GM18858 (cell line): Measurements from ENCODE around the gene SCGB1D4.

Experiments used
- ATAC-seq: cut with Tn5 transposase; IDR thresholded peaks from one replicate; pipeline ENCODE4 v1.9.1; 2021; ENCODE audit not compliant: unreplicated experiment

The SCGB1D4 gene

DNA sequence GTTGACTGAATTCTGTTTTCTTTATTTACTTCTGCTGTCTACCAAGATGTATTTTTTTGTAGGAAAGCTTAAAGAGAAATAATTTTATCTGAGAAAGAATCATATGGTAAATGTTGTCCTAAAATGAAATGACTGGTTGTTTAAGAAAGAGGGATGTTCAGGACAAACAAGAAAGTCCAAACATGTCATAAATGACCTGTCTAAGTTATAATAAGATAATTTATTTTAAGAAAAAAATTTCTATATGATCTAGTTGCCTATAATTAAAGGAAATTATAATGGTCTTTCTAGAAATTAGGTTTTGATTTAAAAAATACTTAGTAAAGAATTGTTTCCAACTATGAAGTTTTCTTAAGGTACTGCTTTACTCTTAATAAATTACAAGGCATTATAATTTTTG, 18.4 kb downstream of the SCGB1D4 start:
- ATAC-seq = no peak

GRCh38 chr11:62273789-62274275, 25.0 kb downstream of the SCGB1D4 start:
- ATAC-seq = no peak

DNA sequence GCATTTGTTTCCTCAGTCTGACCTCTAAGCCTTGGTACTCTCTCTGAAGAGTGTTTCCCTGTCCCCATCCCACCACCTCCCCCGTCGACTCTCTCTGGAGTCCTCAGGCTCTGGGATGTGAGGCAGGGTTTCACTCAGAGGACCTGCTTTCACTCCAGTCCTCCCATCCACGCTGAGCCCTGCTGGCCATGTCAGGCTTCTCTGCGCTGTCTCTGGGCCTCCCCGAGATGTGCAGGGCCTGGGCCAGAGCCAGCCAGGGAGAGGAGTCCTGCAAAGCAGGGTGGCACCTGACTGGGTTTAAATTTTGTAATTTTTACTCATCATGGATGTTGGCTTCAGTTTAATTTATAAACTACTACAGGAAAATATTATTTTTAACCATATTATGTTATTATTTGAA, 25.6 kb downstream of the SCGB1D4 start:
- no peak for ATAC-seq

GRCh38 chr11:62269654-62270278, 29.1 kb downstream of the SCGB1D4 start, which contains the start of gene SCGB2A2:
TSS of gene SCGB2A2 (plus strand) at chr11:62270158. CDS start at chr11:62270217, 59 bp downstream.
- no peak for ATAC-seq

GRCh38 chr11:62267576-62267975, 31.3 kb downstream of the SCGB1D4 start:
- ATAC-seq = no peak

DNA sequence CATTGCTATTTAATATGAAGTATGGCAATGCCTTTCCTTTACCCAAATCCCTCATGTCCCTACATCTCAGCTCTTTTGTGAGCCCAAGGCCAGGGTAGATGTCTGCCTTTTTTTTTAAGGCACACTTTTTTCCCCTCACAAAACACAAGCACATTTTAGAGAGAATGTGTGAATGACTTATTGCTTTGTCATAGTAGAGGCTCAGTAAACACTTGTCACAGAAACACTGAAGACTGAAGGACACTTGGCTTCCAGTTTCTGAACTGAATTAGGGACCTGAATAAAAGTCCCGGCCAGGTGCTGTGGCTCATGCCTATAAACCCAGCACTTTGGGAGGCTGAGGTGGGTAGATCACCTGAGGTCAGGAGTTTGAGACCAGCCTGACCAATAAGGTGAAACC, 31.8 kb downstream of the SCGB1D4 start:
- ATAC-seq = no peak

DNA sequence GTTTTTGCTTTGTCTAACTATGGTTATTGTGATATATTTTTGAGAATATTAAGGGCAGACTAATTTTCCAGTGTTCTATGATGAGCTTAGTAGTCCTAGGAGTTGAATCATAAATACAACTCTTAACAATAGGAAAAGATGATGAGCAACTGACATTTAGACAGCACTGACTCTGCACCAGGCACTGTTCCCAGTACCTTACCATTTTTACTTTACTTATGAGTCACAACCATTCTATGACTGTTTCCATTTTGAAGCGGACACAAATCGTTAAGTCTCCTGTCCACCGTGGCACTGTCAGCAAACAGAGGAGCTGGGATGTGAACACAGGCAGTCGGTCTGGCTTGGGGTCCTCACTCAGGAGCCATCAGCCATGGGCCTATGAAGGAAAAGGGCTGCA, 32.3 kb downstream of the SCGB1D4 start:
- no peak for ATAC-seq

- no peak for ATAC-seq
Measured at GRCh38 chr11:62264004-62264403, 34.9 kb downstream of the SCGB1D4 start.

DNA sequence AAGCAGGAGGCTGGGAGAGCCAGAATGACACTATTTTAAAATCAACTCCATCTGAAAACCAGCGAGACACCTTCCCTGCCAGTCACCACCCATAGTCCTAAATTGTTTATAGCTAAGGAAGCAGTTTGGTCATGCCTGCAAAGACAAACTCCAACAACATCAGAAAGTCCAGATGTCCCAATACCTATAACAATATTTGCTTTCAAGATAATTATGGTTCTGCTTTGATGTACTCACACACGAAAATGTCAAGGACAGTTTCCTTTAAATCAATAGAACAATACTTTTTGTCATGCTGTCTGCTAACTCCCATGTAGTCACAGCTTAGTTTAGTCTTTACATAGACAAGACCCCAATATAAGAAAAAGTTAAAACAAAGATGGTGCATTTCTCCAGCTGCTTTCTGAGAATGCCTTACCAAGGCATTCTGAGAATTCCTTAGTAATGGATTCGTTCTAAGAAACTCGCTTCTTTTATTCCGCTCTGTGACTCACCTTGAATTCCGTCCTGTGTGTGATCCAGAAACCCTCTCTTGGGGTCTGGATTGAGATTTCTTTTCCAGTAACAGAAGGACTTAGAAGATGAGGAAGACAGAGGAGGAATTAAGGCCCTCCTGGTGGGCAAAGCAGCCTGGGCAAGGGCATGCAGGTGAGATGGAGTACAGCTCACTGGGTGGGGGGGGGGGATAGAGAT, 38.5 kb downstream of the SCGB1D4 start:
- no peak for ATAC-seq

DNA sequence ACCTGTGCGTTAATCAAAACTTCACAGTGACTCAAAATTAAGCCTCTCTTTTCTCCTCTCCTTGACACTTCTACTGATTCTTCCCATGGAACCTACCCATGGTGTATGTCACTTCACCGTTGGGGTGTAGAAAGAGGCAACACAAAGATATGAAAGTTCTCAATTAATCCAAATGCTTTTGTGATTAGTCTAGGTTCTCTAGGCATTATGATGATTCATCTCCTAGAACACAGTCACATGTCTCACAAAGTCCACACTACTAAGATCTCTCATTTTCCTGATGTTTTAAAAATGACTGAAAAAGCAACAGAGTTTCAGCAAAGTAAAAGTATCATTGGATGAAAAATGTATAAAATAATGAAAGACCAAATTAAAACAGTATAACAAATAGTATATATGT, 42.6 kb downstream of the SCGB1D4 start:
- no peak for ATAC-seq

GRCh38 chr11:62253999-62254542, 44.8 kb downstream of the SCGB1D4 start:
- no peak for ATAC-seq

GRCh38 chr11:62251698-62252097, 47.2 kb downstream of the SCGB1D4 start:
- no peak for ATAC-seq
